Activated naive CD8-positive, alpha-beta T cell treated with anti-CD3 and anti-CD28 coated beads, Interleukin-2, amount 10 ng/mL, durations not matched to agents 7 days and 5 days (primary cell): Measurements from ENCODE around the gene TIMM44. TPM values are rescaled to one million over a fixed set of nuclear protein-coding genes. Genes with fewer than 3 reads are reported as not detected.

Experiments used
- ATAC-seq: fragments of 150-1000 bp; cut with Tn5 transposase; one replicate; pipeline ENCODE4 v1.10.0; 2021; ENCODE audit warnings: low read depth, moderate library complexity
- POLR2A ChIA-PET: fragments of 350-600 bp; sonication (Branson Sonifier 250); formaldehyde crosslinking; loops from one replicate; lab custom pipeline; 2021; ENCODE audit warnings: antibody characterized with exemption; lab: Charles Lee
- DNase-seq: peaks from one replicate; pipeline ENCODE4 v3.0.0; 2021
- H3K27ac Mint-ChIP-seq: one replicate; pipeline ENCODE4 v1.8.0; 2022; ENCODE audit warnings: mild to moderate bottlenecking, mixed read lengths
- H3K27me3 Mint-ChIP-seq: one replicate; pipeline ENCODE4 v1.8.0; 2022; ENCODE audit warnings: mild to moderate bottlenecking, moderate library complexity, mixed read lengths
- H3K36me3 Mint-ChIP-seq: one replicate; pipeline ENCODE4 v1.8.0; 2021; ENCODE audit warnings: mild to moderate bottlenecking, mixed read lengths
- H3K4me1 Mint-ChIP-seq: one replicate; pipeline ENCODE4 v1.8.0; 2021; ENCODE audit warnings: mixed read lengths
- H3K4me3 Mint-ChIP-seq: one replicate; pipeline ENCODE4 v1.8.0; 2022; ENCODE audit warnings: mild to moderate bottlenecking, moderate library complexity, mixed read lengths
- H3K9me3 Mint-ChIP-seq: one replicate; pipeline ENCODE4 v1.8.0; 2021; ENCODE audit warnings: mixed read lengths
- total RNA-seq, 2 experiments: library from RNA; stranded (reverse); gene quantifications; one replicate each; pipeline ENCODE4 v1.2.3, GENCODE V29; 2021

Gene TIMM44
- total RNA-seq, 2 experiments from 2014 or later, result 66.6 to 67.8 TPM

DNA sequence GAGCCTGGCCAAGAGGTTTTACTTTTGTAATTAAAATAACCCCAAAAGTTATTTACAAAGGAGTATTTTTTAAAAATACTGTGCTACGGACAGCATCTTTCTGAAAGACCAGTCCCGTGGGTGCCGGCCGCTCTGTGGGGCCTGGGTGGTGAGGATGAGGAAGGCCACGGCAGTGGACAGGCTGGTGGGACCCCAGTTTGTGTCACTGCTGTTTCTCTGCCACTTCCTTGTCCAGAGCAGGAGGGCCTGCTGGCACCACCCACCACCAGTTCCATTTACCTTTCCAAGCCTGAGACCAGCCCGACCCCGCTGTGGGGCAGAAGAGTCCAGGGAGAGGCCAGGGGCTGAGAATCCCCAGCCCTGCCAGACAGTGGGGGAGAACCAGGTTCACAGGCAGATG is 38.2 kb upstream of the TIMM44 start:
- DNase-seq, result no peak
- Mint-ChIP-seq H3K27me3 (no peaks in the 10 kb centered on the region), H3K27ac (no peak overlapping the region), H3K4me3 (no peak overlapping the region), H3K9me3 (no peaks in the 10 kb centered on the region), H3K4me1 (no peaks in the 10 kb centered on the region), H3K36me3 (peaks cover 13% of the 10 kb centered on the region)
- POLR2A ChIA-PET, result no interaction called here
- no peak for ATAC-seq

DNA sequence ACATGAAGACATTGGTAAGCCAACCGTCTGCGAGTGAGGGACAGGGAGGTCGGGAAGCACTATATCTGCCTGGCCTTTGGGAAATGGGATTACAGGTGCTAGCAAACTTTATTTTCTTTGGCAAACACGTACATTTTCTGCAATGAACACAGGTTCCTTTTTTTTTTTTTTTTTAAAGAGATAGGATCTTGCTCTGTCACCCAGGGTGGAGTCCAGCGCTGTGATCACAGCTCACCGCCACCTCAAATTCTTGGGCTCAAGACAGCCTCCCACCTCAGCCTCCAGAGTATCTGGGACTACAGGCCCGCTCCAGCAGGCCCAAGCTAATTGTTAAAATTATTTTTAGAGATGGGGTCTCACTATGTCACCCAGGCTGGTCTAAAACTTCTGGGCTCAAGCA is 37.7 kb upstream of the TIMM44 start:
- H3K9me3 Mint-ChIP-seq, result no peaks in the 10 kb centered on the region
- peaks cover 12% of the 10 kb centered on the region for H3K36me3 Mint-ChIP-seq
- POLR2A ChIA-PET, result no interaction called here
- H3K27ac Mint-ChIP-seq, result no peak overlapping the region
- H3K4me3 Mint-ChIP-seq, result no peak overlapping the region
- no peaks in the 10 kb centered on the region for H3K4me1 Mint-ChIP-seq
- H3K27me3 Mint-ChIP-seq, result no peaks in the 10 kb centered on the region
- DNase-seq (no peak), ATAC-seq (no peak)

DNA sequence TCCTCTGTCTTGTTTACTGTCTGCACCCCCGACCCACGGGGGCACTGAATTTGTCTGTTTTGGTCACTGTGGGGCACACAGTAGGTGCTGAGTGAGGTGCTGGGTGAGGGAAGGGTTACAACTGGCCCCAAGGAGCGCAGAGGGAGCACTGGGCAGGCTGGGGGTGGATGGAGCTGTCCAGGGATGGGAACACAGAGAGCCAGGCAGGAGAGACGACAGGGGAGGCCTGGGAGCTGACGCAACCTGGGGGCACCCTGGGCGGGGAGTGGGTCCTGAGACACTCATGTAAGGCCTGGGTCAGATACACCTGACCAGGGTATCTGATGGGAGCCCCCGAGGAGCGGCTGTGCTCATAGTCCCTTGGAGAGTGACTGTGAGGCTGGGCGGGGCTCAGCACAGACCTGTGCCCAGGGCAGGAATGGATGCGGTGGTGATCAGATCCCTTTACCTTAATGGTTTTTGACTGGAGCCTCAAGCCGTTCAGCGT is 37.2 kb upstream of the TIMM44 start:
- Mint-ChIP-seq H3K4me3 (no peak overlapping the region), H3K27me3 (no peaks in the 10 kb centered on the region), H3K4me1 (no peaks in the 10 kb centered on the region), H3K36me3 (peaks cover 10% of the 10 kb centered on the region), H3K27ac (no peak overlapping the region), H3K9me3 (no peaks in the 10 kb centered on the region)
- POLR2A ChIA-PET, result no interaction called here
- ATAC-seq (no peak), DNase-seq (no peak)

DNA sequence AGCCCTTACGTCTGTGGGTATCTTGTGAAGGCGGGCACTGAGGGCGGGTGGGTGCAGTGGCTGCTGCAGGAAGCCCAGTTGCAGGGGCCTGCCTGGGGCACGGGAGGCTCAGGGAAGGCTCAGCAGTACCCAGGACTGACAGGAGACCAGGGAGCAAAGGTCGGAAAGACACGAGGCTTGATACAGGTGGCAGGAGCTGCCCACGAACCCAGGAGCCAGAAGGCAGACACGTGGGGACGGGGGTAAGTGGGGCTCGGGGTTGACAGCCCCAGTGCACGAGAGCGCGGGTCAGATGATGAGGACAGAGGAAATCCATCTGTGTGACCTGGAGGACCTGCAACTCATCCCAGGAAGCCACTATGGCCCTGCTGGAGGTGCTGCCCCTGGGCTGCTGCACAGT is 36.7 kb upstream of the TIMM44 start:
- no peak overlapping the region for H3K27ac Mint-ChIP-seq
- H3K4me1 Mint-ChIP-seq, result no peaks in the 10 kb centered on the region
- ATAC-seq, result no peak
- DNase-seq, result no peak
- no peaks in the 10 kb centered on the region for H3K9me3 Mint-ChIP-seq
- POLR2A ChIA-PET, result no interaction called here
- H3K4me3 Mint-ChIP-seq, result no peak overlapping the region
- peaks cover 10% of the 10 kb centered on the region for H3K36me3 Mint-ChIP-seq
- no peaks in the 10 kb centered on the region for H3K27me3 Mint-ChIP-seq

DNA sequence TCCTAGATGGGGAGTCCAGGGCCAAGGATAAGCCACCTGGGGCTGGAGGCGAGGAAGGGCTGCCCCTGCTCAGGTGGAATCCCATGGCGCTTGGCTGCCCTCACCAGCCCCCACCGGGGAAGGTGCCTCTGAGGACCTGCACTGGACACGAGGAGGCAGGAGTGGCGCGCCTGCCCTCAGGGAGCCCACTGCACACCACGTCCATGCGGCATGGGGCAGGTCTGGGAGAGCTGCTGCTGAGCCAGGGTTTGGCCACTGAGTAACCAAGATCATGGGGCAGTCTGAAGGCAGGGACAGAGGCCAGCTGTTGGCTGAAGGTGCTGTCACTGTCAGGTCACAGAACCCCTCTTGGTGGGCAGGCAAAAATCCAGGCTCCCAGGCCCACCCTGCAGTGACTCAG is 36.1 kb upstream of the TIMM44 start:
- no peaks in the 10 kb centered on the region for H3K9me3 Mint-ChIP-seq
- no peak overlapping the region for H3K4me3 Mint-ChIP-seq
- no peaks in the 10 kb centered on the region for H3K27me3 Mint-ChIP-seq
- POLR2A ChIA-PET, result no interaction called here
- no peak overlapping the region for H3K27ac Mint-ChIP-seq
- H3K4me1 Mint-ChIP-seq, result no peaks in the 10 kb centered on the region
- DNase-seq (no peak), ATAC-seq (no peak)
- peaks cover 10% of the 10 kb centered on the region for H3K36me3 Mint-ChIP-seq

DNA sequence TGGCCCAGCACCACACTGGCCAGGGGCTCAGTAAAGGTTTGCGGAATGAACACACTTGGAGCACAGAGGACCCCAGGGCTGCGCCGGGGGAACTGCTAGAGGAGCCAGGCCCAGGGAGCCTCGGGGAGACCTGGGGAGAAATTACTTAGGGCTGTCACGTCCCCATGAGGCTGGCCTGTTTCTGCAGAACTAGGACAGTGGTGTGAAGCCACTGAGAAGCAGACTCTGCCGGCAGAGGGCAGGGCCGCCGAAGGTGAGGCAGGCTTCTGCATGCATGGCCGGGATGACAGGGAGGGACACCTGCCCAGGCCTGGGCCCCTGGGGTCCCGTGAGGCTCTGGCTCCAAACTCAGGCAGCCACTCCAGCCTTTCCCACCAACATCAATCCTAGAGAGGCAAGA is 35.5 kb upstream of the TIMM44 start:
- H3K27me3 Mint-ChIP-seq, result no peaks in the 10 kb centered on the region
- peaks cover 8% of the 10 kb centered on the region for H3K36me3 Mint-ChIP-seq

DNA sequence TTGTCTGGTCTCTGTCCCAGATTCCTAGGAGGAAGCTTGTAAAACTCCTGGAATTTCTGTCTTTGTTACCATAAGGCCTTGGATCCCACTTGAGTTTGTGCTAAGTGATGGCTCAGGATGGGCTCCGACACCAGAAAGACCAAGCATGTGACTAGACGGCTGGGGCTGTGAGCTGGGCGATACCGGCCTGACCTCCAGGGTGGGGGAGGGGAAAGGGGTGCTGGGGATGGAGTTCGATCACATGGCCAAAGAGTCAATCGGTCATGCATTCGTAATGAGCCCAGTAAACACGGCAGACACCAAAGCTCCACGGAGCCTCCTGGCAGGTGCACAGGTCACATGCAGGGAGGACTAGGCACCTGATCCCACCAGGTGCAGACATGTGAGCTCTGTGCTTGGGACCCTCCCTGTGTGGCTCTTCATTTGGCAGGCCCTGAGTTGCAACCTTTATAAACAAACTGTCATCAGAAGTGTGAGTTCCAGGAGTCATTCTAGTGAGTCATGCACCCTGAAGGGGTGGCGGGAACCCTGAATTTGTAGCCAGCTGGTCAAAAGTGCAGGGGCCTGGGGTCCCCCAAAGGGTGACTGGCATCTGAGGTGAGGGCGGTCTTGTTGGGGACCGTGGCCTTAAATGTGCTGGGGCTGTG is 34.8 kb upstream of the TIMM44 start:
- no peak for DNase-seq
- no peak overlapping the region for H3K4me3 Mint-ChIP-seq
- no peak for ATAC-seq
- POLR2A ChIA-PET, result no interaction called here
- no peaks in the 10 kb centered on the region for H3K27me3 Mint-ChIP-seq
- H3K27ac Mint-ChIP-seq, result no peak overlapping the region
- H3K4me1 Mint-ChIP-seq, result no peaks in the 10 kb centered on the region
- H3K36me3 Mint-ChIP-seq, result peaks cover 11% of the 10 kb centered on the region
- no peaks in the 10 kb centered on the region for H3K9me3 Mint-ChIP-seq

More for the DNA sequence above, 35.5 kb upstream of the TIMM44 start:
- ATAC-seq (no peak), DNase-seq (no peak)
- Mint-ChIP-seq H3K9me3 (no peaks in the 10 kb centered on the region), H3K27ac (no peak overlapping the region), H3K4me1 (no peaks in the 10 kb centered on the region), H3K4me3 (no peak overlapping the region)
- POLR2A ChIA-PET, result no interaction called here

DNA sequence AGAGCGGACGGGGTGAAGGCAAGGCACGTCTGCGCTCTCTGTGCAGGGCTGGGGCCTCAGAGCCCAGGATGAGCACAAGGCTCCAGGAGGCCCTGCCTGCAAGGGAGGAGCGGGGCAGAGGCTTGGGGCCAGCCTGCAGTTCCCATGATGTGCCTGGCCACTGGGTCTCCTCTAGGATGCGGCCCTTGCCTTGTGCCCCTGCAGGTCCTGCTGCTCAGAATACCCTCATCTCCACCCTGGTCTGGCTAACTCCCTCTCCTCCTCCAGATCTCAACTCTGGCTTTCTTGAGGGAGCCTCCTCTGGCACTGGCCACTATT is 34.2 kb upstream of the TIMM44 start:
- H3K27me3 Mint-ChIP-seq, result no peaks in the 10 kb centered on the region
- ATAC-seq (no peak), DNase-seq (no peak)
- no peak overlapping the region for H3K4me3 Mint-ChIP-seq
- no peaks in the 10 kb centered on the region for H3K9me3 Mint-ChIP-seq
- peaks cover 11% of the 10 kb centered on the region for H3K36me3 Mint-ChIP-seq
- no peaks in the 10 kb centered on the region for H3K4me1 Mint-ChIP-seq
- POLR2A ChIA-PET, result no interaction called here
- H3K27ac Mint-ChIP-seq, result no peak overlapping the region

DNA sequence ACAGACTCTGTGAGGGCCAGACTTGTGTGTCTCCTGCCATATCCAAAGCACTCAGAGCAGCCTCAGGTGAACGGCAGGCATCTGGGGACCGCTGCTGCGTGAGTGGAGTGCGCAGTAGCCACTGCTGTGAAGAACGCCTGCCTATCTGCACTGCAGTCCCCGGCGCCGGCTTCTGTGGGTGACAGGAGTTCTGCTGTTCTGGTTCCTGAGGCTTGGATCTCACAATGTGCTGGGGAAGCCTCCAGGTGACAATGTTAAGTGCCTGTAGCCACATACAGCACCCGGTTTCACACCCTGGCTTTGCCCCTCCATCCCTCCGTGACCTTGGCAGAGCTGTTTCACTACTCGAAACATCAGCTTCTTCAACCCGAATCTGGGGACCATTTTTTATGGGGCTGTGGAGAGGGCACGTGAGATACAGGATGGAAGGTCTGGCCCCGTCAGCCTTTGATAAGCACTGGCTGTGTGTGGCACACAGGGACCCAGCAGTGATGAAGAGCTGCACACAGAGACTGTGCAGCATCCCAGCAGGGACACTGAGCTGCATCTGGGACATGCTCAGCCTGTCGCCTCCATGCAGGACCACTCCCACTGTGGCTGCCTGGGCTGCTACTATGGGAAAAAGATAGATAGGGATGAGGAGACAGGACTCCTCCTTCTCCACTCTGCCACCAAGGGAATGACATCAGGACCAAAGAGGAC is 33.7 kb upstream of the TIMM44 start:
- H3K27me3 Mint-ChIP-seq, result no peaks in the 10 kb centered on the region
- DNase-seq (no peak), ATAC-seq (no peak)
- H3K36me3 Mint-ChIP-seq, result peaks cover 10% of the 10 kb centered on the region
- H3K4me3 Mint-ChIP-seq, result no peak overlapping the region
- no peaks in the 10 kb centered on the region for H3K9me3 Mint-ChIP-seq
- POLR2A ChIA-PET, result interaction anchor here (0.6 to 0.7 kb wide), 2 partner anchors 45 to 77 kb away, joined by 4 read pairs; no protein-coding TSS in a partner anchor
- no peaks in the 10 kb centered on the region for H3K4me1 Mint-ChIP-seq
- no peak overlapping the region for H3K27ac Mint-ChIP-seq

DNA sequence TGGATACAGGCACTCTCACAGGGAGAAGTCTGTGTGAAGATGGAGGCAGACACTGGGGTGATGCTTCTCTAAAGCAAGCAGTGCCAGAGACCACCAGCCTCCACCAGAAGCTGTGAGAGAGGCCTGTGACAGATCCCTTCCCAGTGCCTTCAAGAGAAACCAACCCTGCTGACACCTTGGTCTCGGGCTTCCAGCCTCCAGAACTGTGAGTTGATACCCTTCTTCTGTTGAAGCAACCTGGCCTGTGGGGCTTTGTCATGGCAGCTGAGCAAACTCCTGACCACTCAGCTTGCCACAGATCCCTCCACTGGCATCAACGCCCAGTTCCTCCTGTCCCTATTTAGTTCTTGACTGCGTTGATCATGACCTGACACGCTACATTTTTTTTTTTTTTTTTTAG is 33.0 kb upstream of the TIMM44 start:
- no peaks in the 10 kb centered on the region for H3K4me1 Mint-ChIP-seq
- DNase-seq (no peak), ATAC-seq (no peak)
- no peak overlapping the region for H3K27ac Mint-ChIP-seq
- POLR2A ChIA-PET, result interaction anchor here (0.6 to 0.7 kb wide), 2 partner anchors 46 to 78 kb away, joined by 4 read pairs; no protein-coding TSS in a partner anchor
- H3K27me3 Mint-ChIP-seq, result no peaks in the 10 kb centered on the region
- H3K4me3 Mint-ChIP-seq, result no peak overlapping the region
- peaks cover 9% of the 10 kb centered on the region for H3K36me3 Mint-ChIP-seq
- H3K9me3 Mint-ChIP-seq, result no peaks in the 10 kb centered on the region

DNA sequence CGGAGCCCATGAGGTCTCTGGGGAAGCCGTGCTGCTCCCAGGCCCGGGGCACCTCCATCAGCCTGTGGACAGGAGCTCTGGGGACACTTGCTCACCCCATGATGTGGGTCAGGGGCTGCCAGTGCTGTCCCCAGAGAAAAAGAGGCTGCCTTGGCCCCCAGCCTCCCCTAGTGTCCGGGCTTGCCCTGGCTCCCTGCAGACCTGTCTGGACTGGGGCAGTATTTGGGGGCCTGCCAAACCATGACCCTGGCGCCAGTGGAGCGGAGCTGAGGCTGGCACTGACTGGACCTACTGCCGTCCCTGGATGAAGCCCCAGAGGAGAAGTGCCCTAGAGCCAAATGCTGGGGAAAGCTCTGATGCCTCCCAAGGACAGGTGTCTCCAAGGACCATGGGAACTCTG is 31.6 kb upstream of the TIMM44 start:
- no peaks in the 10 kb centered on the region for H3K4me1 Mint-ChIP-seq
- no peaks in the 10 kb centered on the region for H3K9me3 Mint-ChIP-seq
- H3K4me3 Mint-ChIP-seq, result no peak overlapping the region
- DNase-seq (no peak), ATAC-seq (no peak)
- POLR2A ChIA-PET, result no interaction called here
- H3K27me3 Mint-ChIP-seq, result no peaks in the 10 kb centered on the region
- no peak overlapping the region for H3K27ac Mint-ChIP-seq
- peaks cover 7% of the 10 kb centered on the region for H3K36me3 Mint-ChIP-seq

DNA sequence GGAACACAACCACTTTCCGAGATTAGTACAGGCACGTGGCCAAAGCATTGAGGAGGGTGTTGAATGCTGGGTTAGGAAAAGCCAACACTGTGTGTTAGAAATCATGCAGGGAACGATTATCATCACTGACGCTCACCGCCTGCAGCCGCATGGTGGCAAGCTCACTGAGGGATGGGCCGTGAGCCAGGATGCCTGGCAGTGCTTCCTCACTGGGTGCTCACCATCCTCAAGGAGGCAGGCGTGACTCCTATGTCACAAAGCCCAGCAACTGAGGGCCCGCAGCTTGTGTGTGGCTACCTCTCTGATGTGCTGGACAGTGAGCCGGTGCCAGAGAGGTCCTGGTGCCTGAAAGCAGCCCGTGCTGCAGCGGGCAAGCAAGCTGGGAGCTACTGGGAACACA is 30.4 kb upstream of the TIMM44 start:
- ATAC-seq (no peak), DNase-seq (no peak)
- no peak overlapping the region for H3K27ac Mint-ChIP-seq
- H3K27me3 Mint-ChIP-seq, result no peaks in the 10 kb centered on the region
- H3K9me3 Mint-ChIP-seq, result no peaks in the 10 kb centered on the region
- POLR2A ChIA-PET, result no interaction called here
- no peak overlapping the region for H3K4me3 Mint-ChIP-seq
- no peaks in the 10 kb centered on the region for H3K4me1 Mint-ChIP-seq
- peaks cover 7% of the 10 kb centered on the region for H3K36me3 Mint-ChIP-seq

DNA sequence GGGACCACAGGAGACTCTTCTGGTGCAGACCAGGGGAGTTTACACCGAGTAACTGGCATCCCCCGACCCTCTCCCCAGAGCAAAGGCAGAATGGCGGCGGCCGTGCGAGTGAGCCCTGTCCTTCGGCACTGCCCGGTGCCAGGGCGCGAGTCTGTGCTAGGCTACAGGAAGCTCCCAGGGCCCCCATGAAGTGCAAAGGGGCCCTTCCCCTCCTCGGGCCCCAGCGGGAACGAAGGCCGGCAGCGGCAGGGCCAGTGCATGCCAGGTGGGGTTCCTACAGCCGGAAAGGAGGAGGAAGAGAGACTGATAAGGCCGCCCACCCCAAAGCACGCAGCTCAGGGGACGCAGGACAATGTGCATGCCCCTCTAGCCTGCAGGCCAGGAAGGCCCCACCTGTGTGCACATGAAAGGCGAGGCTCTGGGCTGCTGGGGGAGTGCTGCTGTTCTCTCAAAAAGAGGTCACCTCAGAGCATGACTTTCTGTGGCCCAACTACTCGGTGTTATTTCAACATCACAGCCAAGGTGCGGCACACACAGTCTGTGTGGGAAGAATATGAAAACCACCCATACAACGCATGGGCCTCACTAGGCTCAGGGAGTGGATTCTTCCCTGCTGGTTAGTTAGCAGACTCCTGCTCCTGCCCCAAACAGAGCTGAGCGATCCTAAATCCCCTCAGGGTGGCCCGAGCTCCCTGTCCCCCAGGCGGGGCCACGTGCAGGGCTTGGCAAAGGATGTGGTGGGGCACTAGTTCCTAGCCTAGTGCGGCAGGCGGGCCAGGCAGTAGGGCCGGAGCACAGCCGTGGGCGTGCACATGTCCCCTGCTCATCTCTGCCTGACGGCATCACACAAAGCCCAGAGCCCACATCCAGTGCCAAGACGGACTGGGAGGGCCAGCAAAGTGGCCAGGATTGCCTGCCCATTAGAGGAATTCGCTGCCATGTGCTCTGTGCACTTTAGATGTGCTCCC is 28.4 kb upstream of the TIMM44 start:
- Mint-ChIP-seq H3K4me1 (peaks cover 2% of the 10 kb centered on the region), H3K9me3 (no peaks in the 10 kb centered on the region), H3K27ac (no peak overlapping the region), H3K36me3 (peaks cover 11% of the 10 kb centered on the region), H3K4me3 (no peak overlapping the region), H3K27me3 (no peaks in the 10 kb centered on the region)
- ATAC-seq (no peak), DNase-seq (no peak)
- POLR2A ChIA-PET, result no interaction called here
